Keratinocyte (primary cell): ENCODE data around the gene UGT1A1. TPM values are rescaled to one million over a fixed set of nuclear protein-coding genes. Genes with fewer than 3 reads are reported as not detected.

Experiments used
- DNase-seq: peaks from one replicate; pipeline ENCODE4 v3.0.0-alpha.2; 2011; ENCODE audit warnings: low read depth, missing footprints, low spot score
- FAIRE-seq: peaks from 2 replicates; lab custom pipeline; 2011; peaks lifted over from hg19 to GRCh38; lab: Jason Lieb, UNC
- H2AFZ ChIP-seq: 2 replicates; pipeline ENCODE4 v1.6.0; 2012; ENCODE audit warnings: low read length, control low read depth, inconsistent platforms; ENCODE audit not compliant: control insufficient read depth
- H3K27ac ChIP-seq: 2 replicates; pipeline ENCODE4 v1.5.1; 2011; ENCODE audit warnings: low read length; ENCODE audit not compliant: control insufficient read depth, insufficient read depth
- H3K27me3 ChIP-seq: 3 replicates; pipeline ENCODE4 v1.6.0; 2011; ENCODE audit warnings: low read length; ENCODE audit not compliant: control insufficient read depth, insufficient read depth; ENCODE audit errors: extremely low read depth
- H3K36me3 ChIP-seq, 2 experiments: 2 replicates in 1 of 2; 3 replicates in 1 of 2; pipeline ENCODE4 v1.5.1; 2011; ENCODE audit warnings: low read length in 2 of 2, mild to moderate bottlenecking in 1 of 2; ENCODE audit not compliant: control insufficient read depth in 2 of 2, insufficient read depth in 2 of 2; ENCODE audit errors: extremely low read depth in 1 of 2
- H3K4me1 ChIP-seq: 3 replicates; pipeline ENCODE4 v1.5.1; 2011; ENCODE audit warnings: low read length; ENCODE audit not compliant: control insufficient read depth, insufficient read depth; ENCODE audit errors: extremely low read depth
- H3K4me2 ChIP-seq: 3 replicates; pipeline ENCODE4 v1.6.0; 2011; ENCODE audit warnings: low read depth, low read length; ENCODE audit not compliant: control insufficient read depth, insufficient read depth; ENCODE audit errors: extremely low read depth
- H3K4me3 ChIP-seq, 3 experiments: fragments of 200-600 bp in 1 of 3; sonication (generic) in 1 of 3; 2 replicates in 2 of 3; 3 replicates in 1 of 3; pipeline ENCODE4 v1.5.1; 2011 to 2016; ENCODE audit warnings: low read length in 3 of 3, mild to moderate bottlenecking in 3 of 3, control low read depth in 2 of 3, inconsistent platforms in 1 of 3, low read depth in 1 of 3, mixed read lengths in 1 of 3, mixed run types in 1 of 3, moderate library complexity in 1 of 3; ENCODE audit not compliant: control insufficient read depth in 2 of 3, insufficient read depth in 2 of 3; ENCODE audit errors: extremely low read depth in 1 of 3
- H3K79me2 ChIP-seq: 2 replicates; pipeline ENCODE4 v1.6.0; 2012; ENCODE audit warnings: low read length; ENCODE audit not compliant: control insufficient read depth, insufficient read depth
- H3K9ac ChIP-seq: 3 replicates; pipeline ENCODE4 v1.6.0; 2011; ENCODE audit warnings: low read length; ENCODE audit not compliant: control insufficient read depth, insufficient read depth; ENCODE audit errors: extremely low read depth
- H3K9me1 ChIP-seq: 3 replicates; pipeline ENCODE4 v1.6.0; 2011; ENCODE audit warnings: low read length; ENCODE audit not compliant: control insufficient read depth, insufficient read depth; ENCODE audit errors: extremely low read depth
- H3K9me3 ChIP-seq: 2 replicates; pipeline ENCODE4 v1.5.1; 2012; ENCODE audit warnings: low read depth, low read length; ENCODE audit not compliant: control insufficient read depth
- H4K20me1 ChIP-seq: 3 replicates; pipeline ENCODE4 v1.6.0; 2011; ENCODE audit warnings: low read length; ENCODE audit not compliant: control insufficient read depth, insufficient read depth; ENCODE audit errors: extremely low read depth
- CTCF ChIP-seq, 3 experiments: IDR thresholded peaks in 1 of 3; conservative IDR thresholded peaks in 1 of 3; optimal IDR thresholded peaks in 1 of 3; 2 replicates in 2 of 3; 3 replicates in 1 of 3; pipeline versions ENCODE3 to v1.5.1; 2011; ENCODE audit warnings: low read length in 3 of 3, mild to moderate bottlenecking in 3 of 3, moderate library complexity in 2 of 3, control low read depth in 1 of 3, inconsistent platforms in 1 of 3; ENCODE audit not compliant: insufficient read depth in 2 of 3; ENCODE audit errors: extremely low read depth in 1 of 3
- EZH2 ChIP-seq: IDR thresholded peaks from one replicate; pipeline ENCODE4 v1.6.1; 2012; ENCODE audit warnings: inconsistent platforms, mild to moderate bottlenecking, low read length, moderate library complexity
- dilution Hi-C: fragments of 300-500 bp; cut with MboI; formaldehyde crosslinking; loops from one replicate; pipeline ENCODE4 v1.7.0; 2020; ENCODE audit warnings: low sequenced_read_pairs; ENCODE audit not compliant: extremely low pct_ligation_motif_present
- polyA plus RNA-seq, 5 experiments: library from polyadenylated mRNA; depleted of rRNA in 3 of 5; stranded (reverse) in 3 of 5; stranded (forward) in 1 of 5; unstranded in 1 of 5; fragments of >200 nt; gene quantifications; 1 replicate in 1 of 5; 2 replicates in 3 of 5; 3 replicates in 1 of 5; pipeline versions ENCODE4 v1.2.1 to v1.2.3, GENCODE V29; 2011 to 2012; ENCODE audit warnings: missing spikeins in 2 of 5, low read depth in 1 of 5, low replicate concordance in 1 of 5

UGT1A1 gene
- polyA plus RNA-seq, 1 donor (not counting 4 experiments of a cell fraction or from before 2014, with no cell fraction given) = 2.7 TPM

GRCh38 chr2:233818639-233819621 lies 58.9 kb downstream of the UGT1A1 start:
- H3K9ac ChIP-seq = no peak overlapping the region
- no peaks in the 10 kb centered on the region for H3K79me2 ChIP-seq
- dilution Hi-C loops = no loop called here
- no peaks in the 10 kb centered on the region for H3K36me3 ChIP-seq
- H3K27me3 ChIP-seq = peaks cover 5% of the 10 kb centered on the region
- no peaks in the 10 kb centered on the region for H4K20me1 ChIP-seq
- DNase-seq = no peak
- H3K27ac ChIP-seq = no peak overlapping the region
- no peaks in the 10 kb centered on the region for H3K4me1 ChIP-seq
- no peak overlapping the region for H3K4me2 ChIP-seq
- H3K9me1 ChIP-seq = no peaks in the 10 kb centered on the region
- TF ChIP-seq EZH2 (no peak), CTCF (optimal IDR thresholded peaks at IDR 0.05 in 1 of 3, IDR thresholded peaks at IDR 0.05 in 1 of 3, conservative IDR thresholded peaks at IDR 0.05 in 1 of 3; ENCODE audit: extremely low read depth in 1 of 3, insufficient read depth in 2 of 3, low read length in 3 of 3) (no peak)
- no peak for FAIRE-seq
- H3K4me3 ChIP-seq = no peak overlapping the region
- H3K9me3 ChIP-seq = no peaks in the 10 kb centered on the region
- no peak overlapping the region for H2AFZ ChIP-seq

- Histone ChIP-seq H3K36me3 (no peaks in the 10 kb centered on the region), H3K4me2 (no peak overlapping the region), H3K9me3 (no peaks in the 10 kb centered on the region), H3K27me3 (peaks cover 5% of the 10 kb centered on the region), H4K20me1 (no peaks in the 10 kb centered on the region), H3K9ac (no peak overlapping the region), H3K27ac (no peak overlapping the region), H3K79me2 (no peaks in the 10 kb centered on the region), H3K4me1 (no peaks in the 10 kb centered on the region), H3K4me3 (no peak overlapping the region), H3K9me1 (no peaks in the 10 kb centered on the region), H2AFZ (no peak overlapping the region)
- FAIRE-seq = no peak
- DNase-seq = no peak
- dilution Hi-C loops = no loop called here
- no peak for TF ChIP-seq CTCF (optimal IDR thresholded peaks at IDR 0.05 in 1 of 3, IDR thresholded peaks at IDR 0.05 in 1 of 3, conservative IDR thresholded peaks at IDR 0.05 in 1 of 3; ENCODE audit: extremely low read depth in 1 of 3, insufficient read depth in 2 of 3, low read length in 3 of 3)
- TF ChIP-seq EZH2 = no peak
These were observed 60.1 kb downstream of the UGT1A1 start for GRCh38 chr2:233819884-233820773.
